Parathyroid adenoma (tissue), 2 donors: Measurements from ENCODE around the gene UPK3B.
"Not testable (repeated sequence)": the region's sequence is repeated elsewhere in the genome, so short reads cannot be mapped to it uniquely, and the experiment has no call there.

ENCODE experiments used
- H2AFZ ChIP-seq: fragments of 300-600 bp; sonication (generic); one replicate; pipeline ENCODE4 v1.7.0; 2017; ENCODE audit warnings: antibody characterized with exemption, mild to moderate bottlenecking
- H3K27ac ChIP-seq: fragments of 300-600 bp; sonication (generic); one replicate; pipeline ENCODE4 v1.7.0; 2017
- H3K27me3 ChIP-seq: fragments of 300-600 bp; sonication (generic); one replicate; pipeline ENCODE4 v1.7.0; 2017; ENCODE audit warnings: low read length; ENCODE audit not compliant: control insufficient read depth, insufficient read depth
- H3K36me3 ChIP-seq: fragments of 300-600 bp; sonication (generic); one replicate; pipeline ENCODE4 v1.7.0; 2017; ENCODE audit warnings: low read length; ENCODE audit not compliant: control insufficient read depth, insufficient read depth
- H3K4me1 ChIP-seq: fragments of 300-600 bp; sonication (generic); one replicate; pipeline ENCODE4 v1.7.0; 2017; ENCODE audit warnings: control low read depth
- H3K4me2 ChIP-seq: fragments of 300-600 bp; sonication (generic); one replicate; pipeline ENCODE4 v1.7.0; 2017; ENCODE audit warnings: low read length
- H3K4me3 ChIP-seq: fragments of 300-600 bp; sonication (generic); one replicate; pipeline ENCODE4 v1.7.0; 2017; ENCODE audit warnings: low read depth, low read length
- H3K79me2 ChIP-seq: fragments of 300-600 bp; sonication (generic); one replicate; pipeline ENCODE4 v1.7.0; 2017; ENCODE audit warnings: control low read depth
- H3K9ac ChIP-seq: fragments of 300-600 bp; sonication (generic); one replicate; pipeline ENCODE4 v1.7.0; 2017; ENCODE audit warnings: mild to moderate bottlenecking
- H3K9me3 ChIP-seq: fragments of 300-600 bp; sonication (generic); one replicate; pipeline ENCODE4 v1.7.0; 2017; ENCODE audit warnings: low read length; ENCODE audit not compliant: control insufficient read depth
- CTCF ChIP-seq: fragments of 300-600 bp; sonication (generic); IDR thresholded peaks from one replicate; pipeline ENCODE4 v1.7.0; 2017; ENCODE audit warnings: antibody characterized with exemption, mild to moderate bottlenecking
- donor health status: primary hyperparathyroidism.

UPK3B gene

GRCh38 chr7:76505168-76506080, 4.9 kb upstream of the UPK3B start:
- Histone ChIP-seq H3K4me1 (no peaks in the 10 kb centered on the region), H3K36me3 (no peaks in the 10 kb centered on the region), H2AFZ (no peak overlapping the region), H3K9me3 (no peaks in the 10 kb centered on the region), H3K4me3 (no peak overlapping the region), H3K9ac (no peak overlapping the region), H3K4me2 (no peak overlapping the region), H3K27me3 (no peaks in the 10 kb centered on the region), H3K79me2 (no peaks in the 10 kb centered on the region), H3K27ac (no peak overlapping the region)
- TF ChIP-seq CTCF = no peak

GRCh38 chr7:76506081-76506440, 4.3 kb upstream of the UPK3B start:
- Histone ChIP-seq H3K79me2 (no peaks in the 10 kb centered on the region), H3K9ac (no peak overlapping the region), H3K27me3 (no peaks in the 10 kb centered on the region), H3K27ac (no peak overlapping the region), H3K4me3 (no peak overlapping the region), H3K9me3 (no peaks in the 10 kb centered on the region), H3K36me3 (no peaks in the 10 kb centered on the region), H3K4me1 (no peaks in the 10 kb centered on the region), H2AFZ (no peak overlapping the region), H3K4me2 (no peak overlapping the region)
- no peak for TF ChIP-seq CTCF

GRCh38 chr7:76506643-76507042, 3.7 kb upstream of the UPK3B start:
- not testable (repeated sequence) for H2AFZ ChIP-seq, H3K4me3 ChIP-seq, H3K4me2 ChIP-seq, H3K9me3 ChIP-seq, H3K36me3 ChIP-seq, H3K27ac ChIP-seq, H3K27me3 ChIP-seq, H3K9ac ChIP-seq, H3K79me2 ChIP-seq, H3K4me1 ChIP-seq

- no peaks in the 10 kb centered on the region for H3K36me3 ChIP-seq
- no peak overlapping the region for H2AFZ ChIP-seq
- TF ChIP-seq CTCF = no peak
- no peaks in the 10 kb centered on the region for H3K79me2 ChIP-seq
- no peaks in the 10 kb centered on the region for H3K9me3 ChIP-seq
- no peaks in the 10 kb centered on the region for H3K4me1 ChIP-seq
- H3K27ac ChIP-seq = no peak overlapping the region
- H3K4me3 ChIP-seq = no peak overlapping the region
- H3K4me2 ChIP-seq = no peak overlapping the region
- no peaks in the 10 kb centered on the region for H3K27me3 ChIP-seq
- H3K9ac ChIP-seq = no peak overlapping the region
Measured at GRCh38 chr7:76507723-76508406, 2.5 kb upstream of the UPK3B start.

- H3K27me3 ChIP-seq, H3K9me3 ChIP-seq, H3K9ac ChIP-seq, H3K4me3 ChIP-seq, H3K79me2 ChIP-seq, H2AFZ ChIP-seq, H3K36me3 ChIP-seq, H3K4me1 ChIP-seq, H3K4me2 ChIP-seq, H3K27ac ChIP-seq: not testable (repeated sequence)
Measured at GRCh38 chr7:76511200-76511910, 1.0 kb downstream of the UPK3B start.

GRCh38 chr7:76511911-76512885, 1.8 kb downstream of the UPK3B start:
- H3K27ac ChIP-seq, H3K4me2 ChIP-seq, H3K4me1 ChIP-seq, H3K9me3 ChIP-seq, H3K36me3 ChIP-seq, H3K4me3 ChIP-seq, H3K27me3 ChIP-seq, H2AFZ ChIP-seq, H3K9ac ChIP-seq, H3K79me2 ChIP-seq: not testable (repeated sequence)
